CD8-positive, alpha-beta memory T cell (primary cell): Measurements from ENCODE around the gene TNFRSF18. TPM values are rescaled to one million over a fixed set of nuclear protein-coding genes. Genes with fewer than 3 reads are reported as not detected.

Experiments
- CTCF ChIA-PET: fragments of 350-600 bp; sonication (Branson Sonifier 250); formaldehyde crosslinking; loops from one replicate; lab custom pipeline; 2021; ENCODE audit warnings: antibody characterized with exemption; lab: Charles Lee
- POLR2A ChIA-PET: fragments of 350-600 bp; sonication (Branson Sonifier 250); formaldehyde crosslinking; loops from one replicate; lab custom pipeline; 2021; ENCODE audit warnings: antibody characterized with exemption; lab: Charles Lee
- DNase-seq, 5 donors: peaks; one replicate each; pipeline versions ENCODE4 v3.0.0 to v3.0.0-alpha.2; 2020 to 2022; ENCODE audit warnings: mixed read lengths in 1 of 5
- H3K27ac ChIP-seq: one replicate; pipeline ENCODE4 v1.7.0; 2013; ENCODE audit warnings: low read depth, mild to moderate bottlenecking, low read length, moderate library complexity
- H3K27me3 ChIP-seq: 2 replicates; pipeline ENCODE4 v1.7.0; 2013; ENCODE audit warnings: low read length, mild to moderate bottlenecking; ENCODE audit not compliant: insufficient read depth, poor library complexity, severe bottlenecking
- H3K36me3 ChIP-seq: 2 replicates; pipeline ENCODE4 v1.7.0; 2013; ENCODE audit warnings: mild to moderate bottlenecking, low read length, moderate library complexity; ENCODE audit not compliant: insufficient read depth
- H3K4me1 ChIP-seq: 2 replicates; pipeline ENCODE4 v1.7.0; 2013; ENCODE audit warnings: mild to moderate bottlenecking, low read length, moderate library complexity; ENCODE audit not compliant: insufficient read depth
- H3K4me3 ChIP-seq: 2 replicates; pipeline ENCODE4 v1.7.0; 2013; ENCODE audit warnings: mild to moderate bottlenecking, low read length
- H3K9me3 ChIP-seq: 2 replicates; pipeline ENCODE4 v1.7.0; 2013; ENCODE audit warnings: mild to moderate bottlenecking, low read length
- H3K27ac Mint-ChIP-seq, 8 donors: one replicate each; pipeline ENCODE4 v1.8.0; 2020 to 2021; ENCODE audit warnings: mixed read lengths in 8 of 8, mild to moderate bottlenecking in 6 of 8, inconsistent platforms in 3 of 8, moderate library complexity in 3 of 8
- H3K27me3 Mint-ChIP-seq, 2 donors: one replicate each; pipeline ENCODE4 v1.8.0; 2020 to 2021; ENCODE audit warnings: mixed read lengths in 2 of 2, mild to moderate bottlenecking in 1 of 2, moderate library complexity in 1 of 2
- H3K36me3 Mint-ChIP-seq, 3 donors: one replicate each; pipeline ENCODE4 v1.8.0; 2020 to 2021; ENCODE audit warnings: mixed read lengths in 3 of 3, inconsistent platforms in 1 of 3, mild to moderate bottlenecking in 1 of 3
- H3K4me1 Mint-ChIP-seq, 3 donors: one replicate each; pipeline ENCODE4 v1.8.0; 2020 to 2021; ENCODE audit warnings: mixed read lengths in 3 of 3, inconsistent platforms in 1 of 3, mild to moderate bottlenecking in 1 of 3
- H3K4me3 Mint-ChIP-seq, 7 donors: one replicate each; pipeline ENCODE4 v1.8.0; 2020 to 2021; ENCODE audit warnings: mixed read lengths in 7 of 7, mild to moderate bottlenecking in 6 of 7, moderate library complexity in 4 of 7, inconsistent platforms in 2 of 7
- H3K9me3 Mint-ChIP-seq, 5 donors: one replicate each; pipeline ENCODE4 v1.8.0; 2020 to 2022; ENCODE audit warnings: mixed read lengths in 5 of 5, mild to moderate bottlenecking in 3 of 5, moderate library complexity in 2 of 5, inconsistent platforms in 1 of 5
- polyA plus RNA-seq: library from polyadenylated mRNA; unstranded; fragments of 300-500 nt; fragmentation: Illumina TruSeq; gene quantifications from one replicate; pipeline ENCODE4 v1.2.3, GENCODE V29; 2021
- total RNA-seq, 2 experiments: library from RNA; stranded (reverse); gene quantifications; one replicate each; pipeline ENCODE4 v1.2.3, GENCODE V29; 2021

Gene TNFRSF18
- total and polyA plus RNA-seq, 3 experiments from 2014 or later = 2.0 to 97.1 (median 91.0) TPM

DNA sequence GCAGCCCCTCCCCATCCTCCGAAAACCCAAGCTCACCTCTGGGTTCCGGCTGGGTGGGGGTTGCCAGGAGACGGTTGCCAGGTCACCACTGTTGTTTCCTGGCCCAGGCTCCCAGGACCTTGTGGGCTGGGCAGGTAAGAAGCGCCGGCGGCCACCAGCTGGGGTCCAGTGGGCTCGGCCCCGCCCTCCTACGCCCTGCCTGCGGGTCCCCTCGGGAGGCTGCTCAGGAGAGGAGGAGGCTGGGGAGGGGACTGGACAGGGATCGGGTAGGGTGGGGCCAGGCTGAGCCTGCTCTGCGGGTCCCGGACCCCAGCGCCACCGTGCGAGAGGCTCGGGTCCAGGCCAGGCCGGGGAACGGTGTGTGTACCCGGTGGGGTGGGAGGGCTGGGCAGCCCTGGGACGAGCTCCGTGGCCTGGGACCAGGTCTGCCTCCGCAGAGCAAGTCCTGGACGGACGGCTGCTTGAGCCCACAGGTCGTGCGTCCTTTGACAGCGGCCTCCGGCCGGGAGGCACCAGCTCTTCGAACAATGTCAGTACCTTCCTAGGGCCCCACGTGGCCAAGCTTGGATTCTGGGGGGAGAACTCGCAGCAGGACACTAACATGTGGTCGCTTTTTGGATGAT lies 32.5 kb downstream of the TNFRSF18 start, which contains the start of gene TTLL10:
TTLL10 (plus strand) TSS at position 88 of the 623 bp plus-strand sequence. CDS start 5,336 bp downstream, outside the sequence.
- Mint-ChIP-seq H3K4me1 (peaks cover 4 to 24% (median 9%) of the 10 kb centered on the region in 3 donors), H3K27me3 (peaks cover 11 to 14% of the 10 kb centered on the region in 2 donors), H3K27ac (peak within 1 kb of the TSS in 1 of 8 donors; percentile 77), H3K4me3 (peak within 1 kb of the TSS in 5 of 7 donors; percentile 8 to 54 (median 41)), H3K9me3 (no peaks in the 10 kb centered on the region), H3K36me3 (no peaks in the 10 kb centered on the region)
- Histone ChIP-seq H3K4me3 (no peak within 1 kb of the TSS), H3K4me1 (peaks cover 15% of the 10 kb centered on the region), H3K36me3 (no peaks in the 10 kb centered on the region), H3K27ac (no peak within 1 kb of the TSS), H3K9me3 (no peaks in the 10 kb centered on the region), H3K27me3 (no peaks in the 10 kb centered on the region)
- CTCF ChIA-PET = no interaction called here
- POLR2A ChIA-PET = interaction anchor here (0.5 to 0.9 kb wide), 2 partner anchors 16 to 383 kb away, joined by 3 to 4 read pairs; no protein-coding TSS in a partner anchor
- DNase-seq = peak in 3 of 5 donors; percentile 46 to 85 (median 59)

- Mint-ChIP-seq H3K4me3 (peak overlapping the region in 3 of 7 donors; percentile 27 to 54 (median 41)), H3K36me3 (no peaks in the 10 kb centered on the region), H3K27ac (peak overlapping the region in 1 of 8 donors; percentile 19), H3K27me3 (peaks cover 11 to 14% of the 10 kb centered on the region in 2 donors), H3K4me1 (peaks cover 4 to 24% (median 9%) of the 10 kb centered on the region in 3 donors), H3K9me3 (no peaks in the 10 kb centered on the region)
- DNase-seq = no peak
- no peaks in the 10 kb centered on the region for H3K9me3 ChIP-seq
- CTCF ChIA-PET = no interaction called here
- POLR2A ChIA-PET = interaction anchor here (0.5 to 0.9 kb wide), 2 partner anchors 16 to 384 kb away, joined by 3 to 4 read pairs; no protein-coding TSS in a partner anchor
- no peaks in the 10 kb centered on the region for H3K36me3 ChIP-seq
- no peak overlapping the region for H3K27ac ChIP-seq
- no peaks in the 10 kb centered on the region for H3K27me3 ChIP-seq
- peaks cover 15% of the 10 kb centered on the region for H3K4me1 ChIP-seq
- no peak overlapping the region for H3K4me3 ChIP-seq
Measured at GRCh38 chr1:1173061-1173792, 33.2 kb downstream of the TNFRSF18 start.

DNA sequence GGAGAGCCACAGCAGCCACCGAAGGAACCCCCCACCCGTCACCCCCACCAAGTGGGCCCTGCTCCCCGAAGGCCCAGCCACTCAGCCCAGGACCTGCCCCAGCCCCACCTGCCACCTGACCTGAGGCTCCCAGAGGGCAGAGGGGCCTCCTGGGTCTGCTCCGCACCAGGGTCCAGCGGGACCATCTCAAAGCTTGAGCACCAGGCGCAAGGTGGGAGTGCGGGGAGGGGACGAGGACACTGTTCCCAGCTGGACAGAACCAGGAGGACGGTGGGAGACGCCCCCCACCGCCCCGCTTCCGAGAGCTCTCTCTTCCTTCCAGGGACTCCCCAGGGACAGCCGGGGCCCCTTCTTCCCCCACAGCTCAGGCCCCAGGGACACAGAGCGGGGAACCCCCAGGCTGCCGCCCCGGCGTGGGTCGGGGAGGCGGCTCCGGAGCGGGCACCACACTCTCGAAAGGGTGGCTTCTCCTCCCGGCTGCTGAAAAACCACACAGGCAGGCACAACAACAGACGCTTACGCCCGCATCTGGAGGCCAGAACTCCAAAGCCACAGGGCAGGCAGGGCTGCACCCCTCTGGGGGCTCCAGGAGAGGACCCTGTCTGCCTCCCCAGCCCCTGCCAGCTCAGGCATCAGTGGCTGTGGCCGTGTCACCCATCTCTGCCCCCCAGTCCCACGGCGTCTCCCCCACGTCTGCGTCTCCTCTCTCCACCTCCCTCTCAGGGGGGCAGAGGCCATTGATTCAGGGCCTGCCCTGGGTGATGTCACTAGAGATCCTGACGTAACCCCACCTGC lies 34.6 kb downstream of the TNFRSF18 start:
- Histone ChIP-seq H3K4me3 (no peak overlapping the region), H3K27me3 (no peaks in the 10 kb centered on the region), H3K4me1 (peaks cover 15% of the 10 kb centered on the region), H3K9me3 (no peaks in the 10 kb centered on the region), H3K27ac (no peak overlapping the region), H3K36me3 (no peaks in the 10 kb centered on the region)
- CTCF ChIA-PET = no interaction called here
- no peaks in the 10 kb centered on the region for H3K9me3 Mint-ChIP-seq
- POLR2A ChIA-PET = no interaction called here
- peak in 3 of 5 donors; percentile 17 to 53 (median 48) for DNase-seq
- peak overlapping the region in 1 of 7 donors; percentile 32 for H3K4me3 Mint-ChIP-seq
- H3K27me3 Mint-ChIP-seq = peaks cover 8 to 11% of the 10 kb centered on the region in 2 donors
- H3K27ac Mint-ChIP-seq = peak overlapping the region in 7 of 8 donors; percentile 14 to 72 (median 39)
- H3K4me1 Mint-ChIP-seq = peaks cover 4 to 24% (median 6%) of the 10 kb centered on the region in 3 donors
- H3K36me3 Mint-ChIP-seq = no peaks in the 10 kb centered on the region

DNA sequence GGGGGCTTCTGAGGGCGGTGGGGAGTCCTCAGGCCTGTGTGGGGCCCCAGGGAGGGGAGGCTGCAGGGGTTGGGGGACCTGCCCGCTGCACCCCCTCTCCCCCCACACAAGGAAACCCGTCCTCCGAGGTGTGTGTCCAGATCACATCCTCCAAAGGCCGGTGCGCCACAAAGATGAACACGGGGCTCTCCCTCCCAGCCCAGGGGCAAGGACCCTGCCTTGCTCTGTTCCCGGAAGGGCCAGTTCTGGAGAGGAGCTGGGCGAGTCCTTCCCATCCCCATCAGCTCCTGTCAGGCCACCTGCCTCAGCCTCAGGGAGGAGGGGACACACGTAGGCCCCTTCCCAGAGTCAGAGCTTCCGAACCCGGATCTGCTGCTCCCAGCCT lies 35.2 kb downstream of the TNFRSF18 start:
- peaks cover 4 to 11% of the 10 kb centered on the region in 2 donors for H3K27me3 Mint-ChIP-seq
- ChIA-PET POLR2A (no interaction called here), CTCF (no interaction called here)
- H3K36me3 ChIP-seq = no peaks in the 10 kb centered on the region
- DNase-seq = no peak
- H3K9me3 Mint-ChIP-seq = no peaks in the 10 kb centered on the region
- no peaks in the 10 kb centered on the region for H3K36me3 Mint-ChIP-seq
- H3K27ac ChIP-seq = no peak overlapping the region
- H3K4me3 Mint-ChIP-seq = no peak overlapping the region
- H3K27me3 ChIP-seq = no peaks in the 10 kb centered on the region
- peaks cover 4 to 24% (median 5%) of the 10 kb centered on the region in 3 donors for H3K4me1 Mint-ChIP-seq
- no peak overlapping the region for H3K4me3 ChIP-seq
- no peak overlapping the region for H3K27ac Mint-ChIP-seq
- no peaks in the 10 kb centered on the region for H3K9me3 ChIP-seq
- peaks cover 15% of the 10 kb centered on the region for H3K4me1 ChIP-seq

- Mint-ChIP-seq H3K9me3 (no peaks in the 10 kb centered on the region), H3K27me3 (peaks cover 4 to 14% of the 10 kb centered on the region in 2 donors), H3K27ac (no peak overlapping the region), H3K4me1 (peaks cover 4 to 24% (median 8%) of the 10 kb centered on the region in 3 donors), H3K36me3 (no peaks in the 10 kb centered on the region), H3K4me3 (no peak overlapping the region)
- POLR2A ChIA-PET = interaction anchor here (0.6 kb wide), 1 partner anchor 37 kb away, joined by 3 read pairs; no protein-coding TSS in a partner anchor
- DNase-seq = peak in 1 of 5 donors; percentile 41
- H3K4me3 ChIP-seq = no peak overlapping the region
- H3K27me3 ChIP-seq = no peaks in the 10 kb centered on the region
- CTCF ChIA-PET = no interaction called here
- H3K9me3 ChIP-seq = no peaks in the 10 kb centered on the region
- no peaks in the 10 kb centered on the region for H3K36me3 ChIP-seq
- peaks cover 15% of the 10 kb centered on the region for H3K4me1 ChIP-seq
- no peak overlapping the region for H3K27ac ChIP-seq
Measured at GRCh38 chr1:1170215-1171091, 35.9 kb downstream of the TNFRSF18 start.

DNA sequence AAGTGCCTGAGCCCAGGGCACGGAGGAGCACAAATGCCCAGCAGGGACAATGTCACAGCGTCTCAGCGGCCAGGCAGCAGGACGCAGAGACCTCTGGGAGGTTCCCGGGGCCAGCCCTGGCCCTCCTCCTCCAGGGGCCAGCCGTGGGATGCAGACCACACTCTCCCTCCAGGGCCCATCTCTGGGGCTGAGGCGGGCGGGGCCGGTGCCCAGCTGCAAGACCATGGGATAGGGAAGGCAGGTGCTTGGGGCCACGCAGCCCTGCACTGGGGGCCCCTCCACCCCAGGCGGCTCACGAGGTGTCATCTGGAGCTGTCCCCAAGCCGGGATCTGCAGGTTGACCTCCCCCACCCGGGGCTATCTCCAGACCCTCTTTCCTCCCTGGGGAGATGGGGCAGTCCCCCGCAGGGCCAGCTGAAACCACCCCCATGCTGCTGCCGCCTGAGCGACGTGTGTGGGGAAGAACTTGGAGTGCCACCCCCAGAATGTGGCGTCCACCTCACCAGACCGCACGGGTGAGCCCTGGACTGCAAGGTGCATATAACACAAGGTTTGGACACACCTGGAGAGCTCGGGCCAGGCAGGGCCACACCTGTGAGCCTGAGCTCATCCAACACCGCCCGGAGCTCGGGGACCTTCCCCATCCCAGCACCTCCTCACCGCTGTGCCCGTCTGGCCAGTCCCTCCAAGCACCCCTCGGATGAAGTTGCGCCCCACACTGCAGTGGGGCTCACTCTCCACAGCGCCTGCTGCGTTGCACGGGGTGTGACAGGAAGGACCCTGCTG lies 36.8 kb downstream of the TNFRSF18 start:
- H3K4me3 ChIP-seq = no peak overlapping the region
- Mint-ChIP-seq H3K27me3 (peaks cover 4 to 15% of the 10 kb centered on the region in 2 donors), H3K36me3 (no peaks in the 10 kb centered on the region), H3K27ac (peak overlapping the region in 1 of 8 donors; percentile 47), H3K4me3 (no peak overlapping the region), H3K9me3 (no peaks in the 10 kb centered on the region), H3K4me1 (peaks cover 4 to 24% (median 9%) of the 10 kb centered on the region in 3 donors)
- no peak overlapping the region for H3K27ac ChIP-seq
- no peaks in the 10 kb centered on the region for H3K36me3 ChIP-seq
- peak in 1 of 5 donors; percentile 38 for DNase-seq
- no peaks in the 10 kb centered on the region for H3K9me3 ChIP-seq
- H3K27me3 ChIP-seq = no peaks in the 10 kb centered on the region
- POLR2A ChIA-PET = no interaction called here
- CTCF ChIA-PET = no interaction called here
- peaks cover 15% of the 10 kb centered on the region for H3K4me1 ChIP-seq
